IgD-negative memory B cell (primary cell): ENCODE measurements around the gene TCF4. TPM values are rescaled to one million over a fixed set of nuclear protein-coding genes. Genes with fewer than 3 reads are reported as not detected.

Source experiments
- H3K27ac Mint-ChIP-seq, 3 donors: one replicate each; pipeline ENCODE4 v1.8.0; 2020 to 2022; ENCODE audit warnings: mild to moderate bottlenecking in 3 of 3, mixed read lengths in 3 of 3, moderate library complexity in 1 of 3
- H3K27me3 Mint-ChIP-seq: one replicate; pipeline ENCODE4 v1.8.0; 2021; ENCODE audit warnings: mixed read lengths
- H3K36me3 Mint-ChIP-seq: one replicate; pipeline ENCODE4 v1.8.0; 2020; ENCODE audit warnings: mild to moderate bottlenecking, mixed read lengths
- H3K4me1 Mint-ChIP-seq, 3 donors: one replicate each; pipeline ENCODE4 v1.8.0; 2020 to 2022; ENCODE audit warnings: mixed read lengths in 3 of 3, mild to moderate bottlenecking in 1 of 3
- H3K4me3 Mint-ChIP-seq, 4 donors: one replicate each; pipeline ENCODE4 v1.8.0; 2020 to 2022; ENCODE audit warnings: mild to moderate bottlenecking in 4 of 4, mixed read lengths in 4 of 4, moderate library complexity in 3 of 4
- H3K9me3 Mint-ChIP-seq, 3 donors: one replicate each; pipeline ENCODE4 v1.8.0; 2020 to 2021; ENCODE audit warnings: mixed read lengths in 3 of 3, mild to moderate bottlenecking in 1 of 3
- polyA plus RNA-seq: library from polyadenylated mRNA; unstranded; fragments of 300-500 nt; fragmentation: Illumina TruSeq; gene quantifications from one replicate; pipeline ENCODE4 v1.2.3, GENCODE V29; 2021

The TCF4 gene
- polyA plus RNA-seq, 1 donor from 2014 or later: 256 TPM

DNA sequence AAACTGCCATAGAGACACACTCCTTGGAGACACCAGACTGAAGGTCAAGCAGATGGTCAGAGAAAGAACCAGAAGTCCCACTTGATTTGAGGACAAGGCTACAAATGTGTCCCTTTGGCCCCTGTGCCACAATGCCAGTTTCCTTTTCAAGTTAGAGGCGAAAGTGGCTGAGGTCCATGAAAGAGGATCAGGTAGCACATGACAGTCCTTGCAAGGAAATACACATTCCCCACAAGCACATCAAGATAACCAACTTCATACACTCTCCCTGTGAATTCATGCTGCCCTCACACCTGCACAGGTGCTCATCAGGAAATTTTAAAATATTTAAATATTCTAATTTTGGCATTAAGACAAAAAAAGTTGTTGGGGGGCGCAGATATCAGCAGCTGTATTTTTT lies 218.6 kb downstream of the TCF4 start:
- Mint-ChIP-seq H3K27ac (no peak overlapping the region), H3K27me3 (no peaks in the 10 kb centered on the region), H3K4me1 (peaks cover 0 to 9% (median 3%) of the 10 kb centered on the region in 3 donors), H3K9me3 (peaks cover 0 to 2% (median 0%) of the 10 kb centered on the region in 3 donors), H3K36me3 (no peaks in the 10 kb centered on the region), H3K4me3 (no peak overlapping the region)

DNA sequence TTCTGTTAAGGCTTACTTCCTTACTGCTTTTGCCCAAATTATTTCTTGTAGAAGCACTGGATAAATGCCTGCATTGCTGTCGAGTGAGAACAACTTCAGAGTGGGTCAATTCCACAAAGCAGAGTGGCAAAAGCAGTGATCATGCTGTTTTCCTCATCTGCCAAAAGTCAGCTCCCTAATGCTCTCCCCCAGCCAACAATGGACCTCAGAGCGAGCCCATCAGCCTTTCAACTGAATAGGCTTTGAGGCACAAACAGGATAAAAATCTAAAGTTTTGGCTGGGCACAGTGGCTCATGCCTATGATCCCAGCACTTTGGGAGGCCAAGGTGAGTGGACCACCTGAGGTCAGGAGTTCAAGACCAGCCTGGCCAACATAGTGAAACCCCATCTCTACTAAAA lies 222.7 kb downstream of the TCF4 start:
- Mint-ChIP-seq H3K27me3 (no peaks in the 10 kb centered on the region), H3K4me3 (no peak overlapping the region), H3K27ac (no peak overlapping the region), H3K36me3 (no peaks in the 10 kb centered on the region), H3K9me3 (peaks cover 0 to 9% (median 0%) of the 10 kb centered on the region in 3 donors), H3K4me1 (peaks cover 0 to 5% (median under 1%) of the 10 kb centered on the region in 3 donors)

DNA sequence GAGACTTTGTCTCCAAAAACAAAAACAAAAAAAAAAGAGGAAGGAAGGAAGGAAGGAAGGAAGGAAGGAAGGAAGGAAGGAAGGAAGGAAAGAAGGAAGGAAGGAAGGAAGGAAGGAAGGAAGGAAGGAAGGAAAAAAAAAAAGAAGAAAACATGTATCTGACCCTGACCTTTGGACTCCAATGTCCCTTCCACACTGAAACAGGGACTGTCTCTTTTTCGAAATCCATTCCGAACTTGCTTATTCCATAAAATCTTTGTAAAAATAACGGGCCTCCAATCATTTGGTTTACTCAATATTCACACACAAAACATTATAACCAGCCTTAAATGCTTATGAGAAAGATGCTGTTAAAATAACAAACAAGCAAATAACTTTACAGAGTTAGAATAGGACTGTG lies 225.7 kb downstream of the TCF4 start:
- Mint-ChIP-seq H3K27ac (peak overlapping the region in 1 of 3 donors; percentile 92), H3K27me3 (no peaks in the 10 kb centered on the region), H3K9me3 (peaks cover 0 to 11% (median 0%) of the 10 kb centered on the region in 3 donors), H3K4me1 (peaks cover 0 to 6% (median 0%) of the 10 kb centered on the region in 3 donors), H3K4me3 (no peak overlapping the region), H3K36me3 (peaks cover 3% of the 10 kb centered on the region)

DNA sequence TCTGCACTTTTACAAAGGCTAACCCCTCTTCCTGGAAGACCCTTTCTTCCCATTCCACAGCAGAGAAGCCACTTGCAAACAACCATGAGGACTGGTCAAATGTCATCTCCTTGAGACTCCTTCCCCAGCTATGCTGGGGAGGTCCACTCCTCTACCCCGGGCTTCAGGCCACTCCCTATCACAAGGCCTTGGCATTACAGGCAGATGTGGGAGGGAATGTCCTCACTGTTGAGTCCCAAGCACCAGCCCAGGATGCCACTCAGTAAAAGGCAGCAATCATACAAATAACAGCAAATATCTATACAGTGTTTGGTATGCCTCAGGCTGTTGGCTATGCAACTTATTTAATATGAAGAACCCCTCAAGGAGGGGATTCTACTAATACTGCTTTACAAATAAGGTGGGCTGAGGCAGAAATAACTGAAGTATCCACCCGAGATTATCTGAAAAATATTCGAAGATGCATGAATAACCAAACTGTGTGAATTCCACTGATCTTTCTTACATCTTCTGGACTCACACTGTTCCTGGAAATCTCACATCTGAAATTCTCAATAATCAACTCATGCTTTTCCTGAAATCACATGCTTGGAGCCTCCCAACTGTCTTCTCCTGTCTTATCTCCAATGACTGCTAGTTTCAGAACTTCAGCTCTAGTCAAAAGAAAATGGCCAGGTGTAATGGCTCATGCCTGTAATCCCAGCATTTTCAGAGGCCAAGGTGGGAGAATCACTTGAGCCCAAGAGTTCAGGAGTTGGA lies 226.3 kb downstream of the TCF4 start:
- peak overlapping the region in 1 of 4 donors; percentile 2 for H3K4me3 Mint-ChIP-seq
- H3K27ac Mint-ChIP-seq: peak overlapping the region in 1 of 3 donors; percentile 92
- H3K4me1 Mint-ChIP-seq: peaks cover 0 to 6% (median 0%) of the 10 kb centered on the region in 3 donors
- peaks cover 0 to 11% (median 0%) of the 10 kb centered on the region in 3 donors for H3K9me3 Mint-ChIP-seq
- peaks cover 3% of the 10 kb centered on the region for H3K36me3 Mint-ChIP-seq
- H3K27me3 Mint-ChIP-seq: no peaks in the 10 kb centered on the region

DNA sequence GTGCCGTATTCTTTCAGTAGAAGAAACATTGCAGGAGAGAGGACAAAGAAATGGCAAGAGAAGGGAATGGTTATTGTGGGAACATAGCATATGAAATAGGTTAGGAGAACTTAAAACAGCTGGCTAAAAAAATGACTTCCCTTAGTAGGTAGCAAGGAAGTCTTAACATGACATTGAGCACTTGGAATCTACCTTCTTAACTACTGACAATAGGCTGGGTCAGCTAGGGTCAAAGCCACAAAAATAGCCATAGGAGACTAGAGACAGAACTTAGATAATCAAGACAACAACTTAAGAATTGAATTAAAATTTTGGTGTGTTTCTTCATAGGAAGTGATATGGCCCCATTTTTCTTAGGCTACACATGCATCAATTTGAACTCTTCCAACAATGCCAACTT lies 227.9 kb downstream of the TCF4 start:
- Mint-ChIP-seq H3K4me3 (no peak overlapping the region), H3K4me1 (peaks cover 0 to 6% (median 3%) of the 10 kb centered on the region in 3 donors), H3K9me3 (peaks cover 0 to 11% (median 0%) of the 10 kb centered on the region in 3 donors), H3K27me3 (peaks cover 2% of the 10 kb centered on the region), H3K27ac (no peak overlapping the region), H3K36me3 (peaks cover 3% of the 10 kb centered on the region)

DNA sequence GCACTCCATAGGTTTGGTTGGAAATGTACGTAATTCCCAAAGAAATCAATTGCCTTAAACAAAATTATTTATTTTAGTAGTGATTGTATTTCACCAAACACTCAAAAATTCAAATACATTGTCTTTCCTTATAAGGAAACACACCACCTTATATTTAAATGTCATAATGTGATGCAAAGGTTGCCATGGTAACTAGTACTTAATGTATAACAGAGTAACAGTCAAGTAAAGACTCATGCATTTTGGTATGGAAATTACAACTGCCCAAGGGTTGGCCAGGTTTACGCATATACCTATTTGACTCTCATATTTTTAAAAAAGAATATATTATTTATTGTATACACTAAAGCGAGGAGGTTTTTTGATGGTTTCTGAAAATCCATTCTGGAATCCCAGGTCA lies 231.2 kb downstream of the TCF4 start:
- Mint-ChIP-seq H3K36me3 (peaks cover 3% of the 10 kb centered on the region), H3K27ac (no peak overlapping the region), H3K27me3 (peaks cover 3% of the 10 kb centered on the region), H3K9me3 (peaks cover 0 to 6% (median 0%) of the 10 kb centered on the region in 3 donors), H3K4me3 (no peak overlapping the region), H3K4me1 (peaks cover 0 to 3% (median 2%) of the 10 kb centered on the region in 3 donors)

DNA sequence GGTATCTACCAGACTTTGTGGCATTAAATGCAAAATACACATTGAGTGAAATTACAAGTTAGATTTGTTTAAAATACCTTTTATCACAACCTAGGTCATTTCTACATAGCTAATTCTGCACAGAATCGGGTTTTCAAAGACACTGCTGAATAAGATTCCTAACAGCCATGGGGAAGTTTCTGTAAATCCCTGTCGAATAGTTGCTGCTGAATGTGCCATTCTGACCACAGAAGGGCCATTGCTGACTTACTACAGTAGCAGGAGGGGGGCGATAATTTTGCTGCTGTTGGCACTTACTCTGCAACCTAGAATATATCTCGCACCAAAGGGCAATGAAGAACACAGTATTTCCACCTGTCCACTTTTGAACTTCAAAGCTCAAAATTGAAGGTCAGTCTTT lies 232.8 kb downstream of the TCF4 start:
- H3K9me3 Mint-ChIP-seq: peaks cover 0 to 2% (median 0%) of the 10 kb centered on the region in 3 donors
- H3K27me3 Mint-ChIP-seq: peaks cover 3% of the 10 kb centered on the region
- H3K27ac Mint-ChIP-seq: no peak overlapping the region

DNA sequence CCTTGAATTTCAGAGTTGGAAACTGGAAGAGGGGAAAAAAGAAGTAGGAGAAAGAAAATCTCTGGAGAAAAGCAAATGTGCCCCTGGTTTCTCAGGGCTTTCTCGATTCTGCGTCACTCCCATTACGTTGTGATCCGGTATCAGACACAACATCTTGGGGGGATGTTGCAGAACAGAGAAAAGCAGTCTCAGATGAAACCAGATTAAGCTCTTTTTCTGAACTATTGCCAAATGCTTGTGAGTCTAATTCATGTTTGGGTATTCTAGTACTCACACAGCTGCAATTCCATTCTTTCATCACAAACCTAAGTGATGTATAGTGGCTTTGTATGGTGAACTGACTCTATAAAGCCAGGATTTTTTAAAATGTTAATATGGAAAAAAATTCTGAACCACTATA lies 233.2 kb downstream of the TCF4 start:
- Mint-ChIP-seq H3K36me3 (no peaks in the 10 kb centered on the region), H3K9me3 (peaks cover 0 to 2% (median 0%) of the 10 kb centered on the region in 3 donors), H3K27me3 (peaks cover 3% of the 10 kb centered on the region), H3K4me1 (peaks cover 0 to 3% (median 3%) of the 10 kb centered on the region in 3 donors), H3K27ac (no peak overlapping the region), H3K4me3 (no peak overlapping the region)

More for the DNA sequence above, 232.8 kb downstream of the TCF4 start:
- Mint-ChIP-seq H3K4me1 (peaks cover 0 to 3% (median under 1%) of the 10 kb centered on the region in 3 donors), H3K36me3 (peaks cover 2% of the 10 kb centered on the region), H3K4me3 (no peak overlapping the region)

DNA sequence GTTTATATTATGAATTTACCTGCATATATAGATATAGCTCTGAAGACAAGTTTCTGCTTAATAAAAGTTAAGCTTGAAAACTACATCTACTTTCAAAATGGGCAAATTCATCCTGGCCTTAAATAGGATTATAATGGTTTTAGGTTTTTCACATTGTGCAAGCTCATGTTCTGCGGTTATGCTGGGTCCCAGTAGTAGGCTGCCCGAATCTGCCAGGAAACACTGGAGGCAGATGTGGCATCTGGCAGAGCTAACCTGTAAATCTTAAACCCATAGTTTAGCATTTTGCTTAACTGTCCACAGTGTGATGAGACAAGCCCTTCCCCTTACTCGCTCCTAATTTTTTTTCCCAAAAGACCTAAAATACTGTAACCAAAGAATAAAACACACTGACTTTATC lies 234.2 kb downstream of the TCF4 start:
- peaks cover 0 to 4% (median 4%) of the 10 kb centered on the region in 3 donors for H3K4me1 Mint-ChIP-seq
- H3K9me3 Mint-ChIP-seq: peaks cover 0 to 2% (median 0%) of the 10 kb centered on the region in 3 donors
- H3K4me3 Mint-ChIP-seq: no peak overlapping the region
- H3K27ac Mint-ChIP-seq: no peak overlapping the region
- H3K27me3 Mint-ChIP-seq: peaks cover 3% of the 10 kb centered on the region
- H3K36me3 Mint-ChIP-seq: no peaks in the 10 kb centered on the region

DNA sequence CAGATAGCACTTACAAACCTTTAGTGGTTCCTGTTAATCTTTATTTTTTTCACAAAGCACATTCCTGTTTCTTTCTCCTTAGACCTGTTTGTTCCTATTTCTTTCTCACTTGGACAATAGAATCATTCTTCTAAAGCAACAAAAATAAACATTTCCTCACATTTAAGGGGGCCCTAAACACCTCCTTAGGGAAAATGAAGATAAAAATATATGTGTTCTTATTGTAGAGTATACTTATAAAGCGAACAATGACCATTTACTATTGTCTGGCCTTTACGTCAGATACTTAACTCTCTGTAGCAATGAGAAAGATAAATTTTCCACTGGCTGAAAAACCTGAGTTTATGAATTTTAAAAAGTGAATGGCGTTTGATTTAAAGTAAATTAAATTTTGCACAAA lies 234.6 kb downstream of the TCF4 start:
- Mint-ChIP-seq H3K27me3 (peaks cover 3% of the 10 kb centered on the region), H3K9me3 (peaks cover 0 to 2% (median 0%) of the 10 kb centered on the region in 3 donors), H3K27ac (no peak overlapping the region), H3K4me3 (no peak overlapping the region), H3K36me3 (no peaks in the 10 kb centered on the region), H3K4me1 (peaks cover 0 to 4% (median 4%) of the 10 kb centered on the region in 3 donors)

DNA sequence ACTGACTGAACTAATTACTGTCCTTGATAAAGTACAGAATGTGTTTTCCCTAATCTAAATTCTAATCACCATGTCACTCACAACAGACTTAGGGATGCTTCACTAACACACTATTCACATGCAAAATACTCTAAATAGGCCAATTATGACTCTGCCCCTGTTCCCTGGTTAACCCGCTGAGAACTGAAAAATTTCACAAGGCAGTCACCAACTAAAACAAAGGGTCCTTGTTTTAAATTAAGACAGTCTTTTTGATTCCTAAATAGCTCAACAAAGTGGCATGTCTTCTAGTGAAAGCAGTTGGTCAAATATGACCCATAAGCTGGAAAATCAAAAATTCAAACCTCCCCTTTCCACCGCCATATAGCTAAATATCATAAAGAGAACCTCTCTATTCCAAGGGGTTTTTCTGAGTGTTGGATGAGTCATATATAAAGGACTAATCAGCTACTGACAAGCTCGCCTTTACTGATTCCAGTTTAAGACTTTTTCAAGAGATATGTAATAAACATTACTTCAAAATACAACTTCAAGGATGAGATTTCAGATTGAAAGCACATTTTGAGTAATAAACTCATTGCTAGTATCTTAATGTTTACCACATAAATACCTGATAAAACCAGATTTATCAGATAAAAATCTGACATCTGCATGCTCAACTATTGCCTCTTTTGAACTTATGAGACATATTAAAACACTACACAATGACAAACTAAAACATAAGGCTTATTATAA lies 235.8 kb downstream of the TCF4 start:
- H3K4me3 Mint-ChIP-seq: no peak overlapping the region
- peaks cover 3% of the 10 kb centered on the region for H3K27me3 Mint-ChIP-seq
- no peak overlapping the region for H3K27ac Mint-ChIP-seq
- H3K4me1 Mint-ChIP-seq: peaks cover 0 to 4% (median 4%) of the 10 kb centered on the region in 3 donors
- no peaks in the 10 kb centered on the region for H3K36me3 Mint-ChIP-seq
- no peaks in the 10 kb centered on the region for H3K9me3 Mint-ChIP-seq

DNA sequence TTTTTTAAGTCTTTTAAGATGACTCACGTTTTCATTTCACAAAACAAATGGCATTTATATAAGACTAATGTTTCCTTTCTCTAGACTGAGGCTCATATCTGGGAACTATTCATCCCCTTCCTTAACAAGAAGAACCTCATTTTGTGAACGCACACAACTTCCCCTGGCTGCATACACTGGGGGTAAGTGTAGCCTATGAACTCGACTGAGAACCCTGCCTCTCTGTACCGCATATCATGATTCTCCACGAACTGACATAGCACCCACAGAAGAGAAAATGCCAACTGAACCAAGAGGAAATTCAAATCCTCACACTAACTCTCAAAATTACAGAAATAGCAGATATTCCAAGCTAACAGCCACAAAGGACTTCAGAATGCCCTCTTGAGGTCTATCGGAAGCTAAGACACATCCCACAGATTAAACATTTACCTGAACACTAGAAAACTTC lies 236.7 kb downstream of the TCF4 start:
- Mint-ChIP-seq H3K4me3 (no peak overlapping the region), H3K27ac (no peak overlapping the region), H3K36me3 (no peaks in the 10 kb centered on the region), H3K4me1 (peaks cover 0 to 4% (median 4%) of the 10 kb centered on the region in 3 donors), H3K9me3 (no peaks in the 10 kb centered on the region), H3K27me3 (peaks cover 3% of the 10 kb centered on the region)

DNA sequence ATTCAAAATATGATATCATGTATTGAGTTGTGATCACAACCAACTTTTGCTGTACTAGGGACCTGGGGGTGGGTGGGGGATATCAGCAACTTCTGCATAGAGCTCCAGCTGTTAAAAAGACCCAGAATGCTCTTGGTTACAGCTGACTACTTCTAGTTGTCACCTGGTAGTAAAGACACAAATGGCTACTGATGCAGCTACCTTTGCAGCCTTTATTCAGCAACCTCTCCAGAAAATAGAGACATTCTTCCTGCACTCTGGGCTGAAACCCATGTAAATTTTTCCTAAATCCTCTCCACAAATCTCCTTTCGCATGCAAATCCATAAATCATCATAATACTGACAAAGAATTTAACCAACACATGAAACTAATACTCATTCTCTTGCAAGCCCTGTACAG lies 238.3 kb downstream of the TCF4 start:
- Mint-ChIP-seq H3K27me3 (no peaks in the 10 kb centered on the region), H3K4me1 (peaks cover 0 to 4% (median 1%) of the 10 kb centered on the region in 3 donors), H3K27ac (no peak overlapping the region), H3K9me3 (no peaks in the 10 kb centered on the region), H3K4me3 (peak overlapping the region in 1 of 4 donors; percentile 65), H3K36me3 (no peaks in the 10 kb centered on the region)

DNA sequence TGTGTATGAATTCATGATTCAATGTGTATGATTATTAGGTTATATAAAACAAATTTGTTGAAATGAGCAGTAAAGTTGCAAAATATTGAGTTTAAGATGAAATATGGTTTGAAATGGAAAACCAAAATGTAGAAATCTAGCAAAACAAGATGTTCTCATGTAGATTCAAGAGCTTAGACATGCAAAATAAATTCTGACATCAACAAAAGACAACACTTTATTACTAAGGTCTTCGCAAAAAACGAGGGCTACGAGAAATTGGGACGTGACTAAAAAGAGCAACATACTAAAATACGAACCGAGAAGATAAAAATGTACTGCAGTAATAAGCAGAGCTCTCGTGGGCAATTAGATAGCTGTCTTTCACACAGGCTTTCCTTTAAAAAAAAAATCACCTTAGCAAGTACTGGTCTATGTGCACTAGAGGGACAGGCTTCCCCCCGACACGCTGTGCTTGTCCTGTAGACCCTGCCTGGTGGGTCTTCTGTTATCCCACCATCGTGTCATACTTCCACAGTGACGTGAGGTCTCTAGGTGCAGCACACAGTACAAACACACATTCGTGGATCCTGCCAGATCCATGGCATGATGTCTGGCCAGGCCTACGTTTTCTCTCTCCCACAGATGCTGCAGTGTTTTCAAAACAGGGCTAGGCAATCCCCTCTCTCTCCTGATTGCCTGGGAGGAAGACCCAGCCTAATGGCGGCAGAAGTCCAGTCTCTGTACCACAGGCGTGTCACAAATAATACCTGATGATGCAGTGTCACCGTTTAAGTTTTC lies 240.8 kb downstream of the TCF4 start:
- Mint-ChIP-seq H3K27ac (peak overlapping the region in 1 of 3 donors; percentile 50), H3K4me3 (no peak overlapping the region), H3K36me3 (no peaks in the 10 kb centered on the region), H3K9me3 (no peaks in the 10 kb centered on the region), H3K4me1 (peaks cover 3 to 9% (median 7%) of the 10 kb centered on the region in 3 donors), H3K27me3 (no peaks in the 10 kb centered on the region)
